HG03095 (cell line): ENCODE results near the gene RIPOR1.

Experiments used
- ATAC-seq: cut with Tn5 transposase; IDR thresholded peaks from one replicate; pipeline ENCODE4 v1.9.1; 2021; ENCODE audit warnings: moderate library complexity; ENCODE audit not compliant: unreplicated experiment

RIPOR1 gene

GRCh38 chr16:67549936-67550335, 21.3 kb downstream of the RIPOR1 start:
- no peak for ATAC-seq

- no peak for ATAC-seq
These were observed 22.5 kb downstream of the RIPOR1 start for GRCh38 chr16:67551091-67551490.

GRCh38 chr16:67551972-67552371, 23.3 kb downstream of the RIPOR1 start:
- ATAC-seq: no peak

DNA sequence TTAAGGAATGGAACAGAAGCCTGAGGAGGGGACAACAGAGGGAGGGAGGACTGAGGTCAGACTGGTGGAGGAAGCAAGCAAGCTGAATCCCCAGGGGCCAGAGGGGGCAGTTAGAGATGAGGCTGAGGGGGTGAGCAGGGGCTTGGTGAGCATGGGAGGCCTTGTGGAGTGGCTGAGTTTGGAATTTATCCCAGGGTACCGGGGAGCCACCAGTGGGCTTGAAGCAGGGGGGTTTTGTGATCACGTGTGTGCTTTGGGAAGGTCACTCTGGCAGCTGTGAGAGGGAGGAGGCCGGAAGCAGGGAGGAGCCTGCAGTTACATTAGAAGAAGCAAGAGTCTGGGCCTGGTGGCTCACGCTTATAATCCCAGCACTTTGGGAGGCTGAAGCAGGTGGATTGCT, 23.8 kb downstream of the RIPOR1 start:
- ATAC-seq: no peak

- ATAC-seq: no peak
These were observed 27.2 kb downstream of the RIPOR1 start for GRCh38 chr16:67555795-67556212.

- no peak for ATAC-seq
These were observed 30.2 kb downstream of the RIPOR1 start for GRCh38 chr16:67558859-67559258.

GRCh38 chr16:67560827-67561342, 32.3 kb downstream of the RIPOR1 start:
- ATAC-seq: no peak

DNA sequence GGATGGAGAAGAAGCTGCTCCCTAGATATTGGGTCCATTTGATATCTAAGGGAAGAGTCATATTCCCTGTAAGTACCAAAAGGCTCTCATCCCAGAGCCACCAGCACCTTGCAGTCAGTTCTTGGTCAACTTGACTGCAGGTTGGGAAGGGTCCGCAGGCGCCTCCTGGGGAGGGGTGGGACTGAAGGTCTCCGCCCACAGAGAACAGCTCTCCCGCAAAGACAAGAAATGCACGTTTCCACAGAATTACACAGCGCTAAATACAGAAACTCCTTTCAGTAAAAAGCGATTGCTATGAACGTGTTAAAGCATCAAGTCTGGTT, 32.8 kb downstream of the RIPOR1 start:
- no peak for ATAC-seq

DNA sequence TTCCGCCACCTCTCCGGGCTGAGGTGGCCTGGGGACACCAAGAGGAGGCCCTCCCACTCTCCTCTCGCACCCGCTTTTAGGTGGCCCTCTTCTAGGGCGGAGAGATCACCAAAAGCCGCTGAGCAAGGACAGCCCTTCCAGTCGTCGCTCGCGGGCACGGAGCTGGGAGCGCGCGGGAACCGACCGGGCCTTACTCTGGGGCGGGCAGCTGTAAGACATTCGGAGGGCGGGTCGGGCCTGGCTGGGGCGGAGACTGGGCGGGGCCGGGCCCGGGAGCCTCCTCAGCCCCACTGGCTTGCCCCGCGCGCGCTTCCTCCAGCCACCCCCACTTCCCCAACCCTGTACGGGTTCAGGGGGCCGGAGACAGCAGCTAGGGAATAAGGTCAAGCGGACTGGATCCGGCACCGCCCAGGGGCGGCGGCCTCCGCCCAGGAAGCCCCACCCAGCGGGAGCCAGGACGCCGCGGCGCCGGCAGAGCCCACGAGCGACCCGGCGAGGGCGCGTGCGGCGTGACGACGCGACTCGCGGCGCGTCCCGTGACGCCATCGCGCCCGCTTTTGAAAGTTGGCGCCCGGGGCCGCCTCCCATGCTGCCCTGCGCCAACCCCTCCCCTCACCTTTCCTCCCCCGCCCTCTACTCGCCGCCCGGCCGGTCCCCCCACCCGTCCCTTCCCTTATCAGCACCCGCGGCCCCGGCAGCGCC, 33.3 kb downstream of the RIPOR1 start:
- ATAC-seq: peak; percentile 76

DNA sequence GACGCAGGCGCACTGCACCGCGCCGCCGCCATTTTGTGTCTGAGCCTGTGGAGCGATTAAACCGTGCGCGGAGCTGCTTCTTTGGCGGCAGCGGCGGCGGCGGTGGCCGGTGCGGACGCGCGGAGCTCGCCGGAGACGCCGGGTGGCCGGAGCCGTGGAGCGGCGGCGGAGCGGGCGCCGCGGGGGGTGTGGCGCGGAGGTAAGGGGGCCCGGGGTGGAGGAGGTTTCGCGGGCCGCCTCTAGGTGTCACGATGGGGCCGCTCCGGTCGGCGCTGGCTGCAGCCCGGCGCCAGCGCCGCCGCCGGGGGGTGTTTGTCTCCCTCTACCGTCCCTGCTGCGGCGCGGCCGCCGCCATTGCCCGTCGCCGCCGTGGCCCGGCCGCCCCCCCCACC, 33.9 kb downstream of the RIPOR1 start, which contains the start of gene CTCF:
Gene CTCF, plus strand, starts transcription at position 1 of the 392 bp plus-strand sequence. CDS start 48,307 bp downstream, outside the sequence.
- peak; percentile 47 for ATAC-seq

DNA sequence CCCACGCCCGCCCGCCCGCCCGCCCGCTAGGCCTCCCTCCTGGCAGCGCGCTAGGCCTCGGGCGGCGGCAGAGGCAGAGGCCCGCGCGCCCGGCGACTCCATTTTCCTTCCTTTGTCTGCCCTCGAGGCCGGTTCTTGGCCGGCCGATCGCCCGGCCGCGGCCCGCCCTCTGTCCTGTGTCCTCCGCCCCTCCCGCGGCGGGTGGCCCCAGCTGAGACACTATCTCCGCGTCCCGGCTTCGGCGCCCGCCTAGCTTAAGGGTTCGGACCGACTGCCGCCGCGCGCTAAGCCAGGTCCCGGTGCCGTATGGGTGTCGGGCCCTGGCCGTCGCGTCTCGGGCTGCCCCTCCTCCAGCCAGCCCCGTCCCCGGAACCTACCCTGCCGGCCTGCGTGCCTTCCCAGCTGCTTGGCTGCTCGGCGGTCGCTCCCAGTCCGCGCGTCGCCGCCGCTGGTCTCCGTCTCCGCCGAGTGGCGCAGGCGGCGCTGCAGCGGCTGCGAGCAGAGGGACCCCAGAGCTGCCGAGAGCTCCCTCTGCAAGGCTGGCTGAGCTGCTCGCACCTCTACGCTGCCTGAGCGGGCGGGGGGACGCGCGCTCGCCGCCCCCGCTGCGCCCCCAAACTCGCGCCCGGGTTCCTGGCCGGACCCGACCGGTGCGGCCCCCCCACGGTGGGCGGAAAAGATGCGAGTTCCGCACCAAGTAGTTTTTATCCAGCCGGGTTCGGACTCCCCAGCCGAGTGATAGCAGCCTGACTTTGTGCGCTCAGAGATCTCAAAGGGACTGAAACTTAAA, 34.5 kb downstream of the RIPOR1 start:
- ATAC-seq: peak; percentile 4

- no peak for ATAC-seq
These were observed 35.3 kb downstream of the RIPOR1 start for GRCh38 chr16:67563708-67564468.

- ATAC-seq: no peak
These were observed 37.0 kb downstream of the RIPOR1 start for GRCh38 chr16:67565470-67566100.

DNA sequence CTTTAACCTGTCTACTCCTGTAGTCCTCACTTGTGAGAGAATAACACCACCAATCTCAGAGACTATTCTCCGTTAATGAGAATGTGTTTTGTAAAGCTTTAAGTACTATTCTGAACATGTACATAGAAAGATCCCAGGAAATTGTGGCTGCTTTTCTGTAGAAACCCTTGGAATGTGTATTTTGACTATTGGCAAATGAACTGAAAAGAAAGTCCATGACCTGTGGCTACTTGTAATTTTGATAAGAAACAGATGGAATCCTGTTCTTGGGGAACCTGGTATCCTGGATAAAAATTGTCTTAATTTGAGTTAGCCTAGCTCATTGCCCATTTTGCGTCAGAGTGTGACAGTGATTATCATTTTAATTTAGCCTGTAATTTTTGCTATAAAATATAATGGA, 42.8 kb downstream of the RIPOR1 start:
- no peak for ATAC-seq

GRCh38 chr16:67571981-67572431, 43.4 kb downstream of the RIPOR1 start:
- ATAC-seq: no peak

GRCh38 chr16:67579686-67580085, 51.1 kb downstream of the RIPOR1 start:
- no peak for ATAC-seq

- no peak for ATAC-seq
These were observed 51.6 kb downstream of the RIPOR1 start for GRCh38 chr16:67580202-67580601.

GRCh38 chr16:67593288-67593687, 64.7 kb downstream of the RIPOR1 start:
- no peak for ATAC-seq

DNA sequence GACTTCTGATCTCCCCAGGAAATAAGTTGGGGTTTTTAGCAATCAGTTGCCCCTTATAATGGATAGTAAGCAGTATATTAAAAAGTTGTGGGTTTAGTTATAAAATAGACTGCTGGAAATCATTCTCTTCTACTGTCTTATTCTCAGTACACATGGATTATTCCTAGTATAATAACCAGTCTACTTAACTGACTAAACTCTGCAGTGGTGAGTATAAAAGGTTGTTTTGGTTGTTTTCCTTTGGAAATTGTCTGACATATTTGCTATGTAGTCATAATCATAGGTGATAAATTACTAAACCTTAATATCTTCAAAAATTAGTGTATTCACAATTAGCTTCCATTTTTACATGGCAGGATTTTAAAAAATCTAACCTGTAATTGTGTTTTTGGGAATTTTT, 65.1 kb downstream of the RIPOR1 start:
- no peak for ATAC-seq

- ATAC-seq: no peak
These were observed 65.8 kb downstream of the RIPOR1 start for GRCh38 chr16:67594256-67594915.
